NCI-H345 treated with DMSO at 0.1 percent for 48 hours (cell line): ENCODE results near the gene CAMTA2.

Source experiments
- DNase-seq: peaks from one replicate; lab custom pipeline; 2025; ENCODE audit not compliant: unreplicated experiment; lab: John Stamatoyannopoulos, UW

Gene CAMTA2

DNA sequence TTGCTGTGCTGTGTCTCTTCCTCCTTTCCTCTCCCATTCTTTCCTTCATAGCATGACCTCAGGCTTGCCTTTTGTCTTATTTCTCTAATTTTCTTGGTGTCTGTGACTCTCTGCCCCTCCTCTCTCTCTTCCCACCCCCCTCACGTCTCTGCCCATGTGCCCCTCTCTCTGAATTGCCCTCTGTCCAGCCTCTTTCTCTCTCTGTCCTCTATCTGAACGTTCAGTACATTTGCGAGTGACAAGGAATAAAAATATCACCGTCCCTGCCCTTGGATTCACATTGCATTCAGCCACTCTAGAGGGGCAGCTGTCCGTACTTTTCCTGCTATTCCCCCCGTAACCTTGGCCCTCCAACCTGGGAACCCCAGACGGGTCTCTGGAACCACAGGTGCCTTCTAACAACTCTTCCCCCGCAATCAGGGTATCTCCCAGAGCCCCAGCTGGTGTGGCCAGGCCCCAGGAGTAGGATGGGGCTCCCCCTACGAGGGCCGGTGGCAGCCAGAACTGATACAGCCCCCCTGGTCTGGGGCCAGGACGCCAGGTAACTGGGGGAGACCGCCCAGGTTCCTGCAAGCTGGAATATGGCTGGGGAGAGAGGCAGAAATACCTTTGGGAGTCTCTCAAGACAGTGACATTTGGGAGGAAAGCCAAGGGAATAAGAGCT, 12.1 kb upstream of the CAMTA2 start:
- DNase-seq: no peak

DNA sequence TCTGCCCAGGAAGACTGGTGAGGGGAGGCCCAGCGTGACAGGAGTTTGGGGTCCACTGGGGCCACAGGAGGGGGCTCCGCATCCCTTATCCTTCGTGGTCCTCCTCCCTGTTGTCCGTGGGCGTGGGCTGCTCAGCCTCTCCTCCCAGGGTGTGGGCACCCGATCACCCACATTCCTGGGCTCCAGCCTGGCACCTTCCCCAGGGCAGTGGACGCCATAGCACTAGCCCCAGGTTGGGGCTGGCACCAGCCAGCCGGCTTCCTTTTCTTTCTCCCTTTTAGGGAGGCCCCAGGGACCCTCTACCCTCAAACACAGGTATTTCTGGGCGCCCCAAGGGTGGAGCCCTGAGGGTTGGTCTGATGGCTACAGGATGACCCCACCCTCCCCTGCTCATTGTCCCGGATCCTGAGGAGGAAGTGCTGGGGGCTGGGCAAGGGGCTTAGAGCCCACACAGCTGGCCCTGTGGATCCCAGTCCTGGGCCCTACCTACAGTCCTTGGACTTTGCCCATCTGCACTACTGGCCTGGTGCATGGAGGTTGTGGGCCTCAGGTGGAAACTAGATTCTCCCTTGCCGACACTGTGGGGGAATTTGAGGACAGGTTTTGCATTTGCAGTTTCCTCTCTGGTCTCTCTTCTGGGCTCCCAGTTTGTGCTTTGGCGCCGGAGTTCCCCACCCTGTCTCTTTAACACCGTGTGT, 11.4 kb upstream of the CAMTA2 start:
- DNase-seq: no peak

DNA sequence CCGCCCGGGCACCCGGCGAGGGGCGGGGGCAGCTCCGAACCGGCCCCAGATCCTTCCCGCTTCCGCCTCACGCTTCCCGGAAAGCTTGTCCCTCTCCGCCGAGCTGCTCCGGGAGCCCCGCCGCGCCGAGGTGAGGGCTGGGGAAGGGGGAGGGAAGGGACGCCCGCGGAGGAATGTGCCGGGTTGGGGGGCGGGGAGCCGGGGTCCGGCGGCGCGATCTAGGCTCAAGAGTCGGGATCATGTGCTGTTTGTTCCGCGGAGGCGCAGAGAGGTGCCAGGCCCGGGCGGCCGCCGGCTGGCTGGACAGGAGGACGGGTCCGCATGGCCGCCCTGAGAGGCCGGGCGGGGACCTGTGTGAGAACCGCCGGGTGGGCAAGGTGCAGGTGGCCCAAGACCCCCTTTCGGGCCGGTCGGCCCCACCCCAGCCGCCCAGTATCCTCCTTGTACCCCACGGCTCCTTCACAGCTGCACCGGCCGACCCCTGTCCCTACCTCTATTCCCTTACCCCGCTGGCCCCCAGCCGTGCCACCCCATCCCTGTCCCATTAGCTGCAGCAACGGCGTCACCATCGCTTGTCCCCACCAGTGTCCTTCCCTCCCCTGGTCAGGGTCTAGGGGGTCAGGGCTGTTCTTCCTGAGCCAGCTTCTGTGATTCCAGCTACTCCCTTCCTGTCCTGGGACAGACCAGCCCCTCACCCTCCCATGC, 10.7 kb upstream of the CAMTA2 start:
- no peak for DNase-seq

DNA sequence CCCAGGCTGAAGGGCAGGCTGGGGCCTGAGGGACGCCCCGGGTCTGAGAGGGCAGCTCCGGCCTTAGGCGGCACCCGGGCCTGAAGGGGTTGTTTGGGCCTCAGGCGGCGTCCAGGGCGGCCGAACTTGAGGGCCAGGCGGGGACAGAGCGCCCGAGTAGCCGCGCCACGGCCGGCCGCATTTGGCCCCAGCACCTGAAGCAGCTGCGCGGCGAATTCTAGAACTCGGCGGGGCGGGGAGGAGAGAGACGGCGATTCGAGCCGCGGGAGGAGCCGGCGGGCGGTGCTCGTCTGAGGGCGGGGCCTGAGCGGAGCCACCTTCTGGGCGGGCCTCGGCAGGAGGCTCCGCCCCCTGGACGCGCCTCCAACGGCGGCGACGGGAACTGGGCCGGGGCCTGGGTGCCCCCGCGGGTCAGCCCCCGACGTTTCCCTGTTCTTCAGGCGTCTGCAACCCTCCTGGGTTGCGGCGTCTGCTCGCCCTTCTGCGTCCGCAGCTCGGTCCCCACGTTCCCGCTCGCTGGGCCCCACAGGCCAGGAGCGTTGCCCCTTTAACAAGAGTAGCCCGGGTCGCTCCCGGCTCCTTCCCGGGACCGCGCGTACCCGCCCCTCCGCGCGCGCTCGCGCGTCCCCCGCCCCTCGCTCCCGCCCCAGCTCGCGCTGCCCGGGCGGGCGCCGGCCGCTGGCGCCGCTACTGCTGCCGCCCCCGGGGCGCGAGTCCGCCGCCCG, 10.0 kb upstream of the CAMTA2 start, which contains the start of the genes INCA1 and KIF1C:
Gene INCA1 (minus strand): TSS at position 221 of the 725 bp plus-strand sequence. CDS start 3,085 bp downstream, outside the sequence.
Gene KIF1C (plus strand): TSS at position 649 of the 725 bp plus-strand sequence. CDS start 2,297 bp downstream, outside the sequence.
- peak; percentile 60 for DNase-seq

DNA sequence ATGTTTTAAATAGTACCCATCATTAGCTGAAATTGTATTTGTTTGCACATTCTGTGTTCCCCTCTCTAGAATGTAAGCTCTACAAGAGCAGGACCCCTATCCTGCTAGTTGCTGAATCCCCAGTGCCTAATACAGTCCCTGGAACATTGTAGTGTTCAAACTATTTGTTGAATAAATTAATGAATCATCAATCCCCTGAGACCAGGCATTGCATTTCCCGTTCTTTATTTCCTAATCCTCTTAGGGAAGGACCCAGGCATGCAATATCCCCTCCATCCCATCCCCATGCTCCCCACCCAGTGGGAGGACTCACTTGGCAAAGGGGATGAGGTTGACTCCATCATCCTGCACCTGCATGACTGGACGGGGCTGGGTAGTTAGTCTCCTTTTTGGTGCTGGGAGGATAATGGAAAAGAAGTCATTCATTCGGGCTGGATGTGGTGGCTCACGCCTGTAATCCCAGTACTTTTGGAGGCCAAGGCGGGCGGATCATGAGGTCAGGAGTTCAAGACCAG, 6.7 kb upstream of the CAMTA2 start:
- no peak for DNase-seq

DNA sequence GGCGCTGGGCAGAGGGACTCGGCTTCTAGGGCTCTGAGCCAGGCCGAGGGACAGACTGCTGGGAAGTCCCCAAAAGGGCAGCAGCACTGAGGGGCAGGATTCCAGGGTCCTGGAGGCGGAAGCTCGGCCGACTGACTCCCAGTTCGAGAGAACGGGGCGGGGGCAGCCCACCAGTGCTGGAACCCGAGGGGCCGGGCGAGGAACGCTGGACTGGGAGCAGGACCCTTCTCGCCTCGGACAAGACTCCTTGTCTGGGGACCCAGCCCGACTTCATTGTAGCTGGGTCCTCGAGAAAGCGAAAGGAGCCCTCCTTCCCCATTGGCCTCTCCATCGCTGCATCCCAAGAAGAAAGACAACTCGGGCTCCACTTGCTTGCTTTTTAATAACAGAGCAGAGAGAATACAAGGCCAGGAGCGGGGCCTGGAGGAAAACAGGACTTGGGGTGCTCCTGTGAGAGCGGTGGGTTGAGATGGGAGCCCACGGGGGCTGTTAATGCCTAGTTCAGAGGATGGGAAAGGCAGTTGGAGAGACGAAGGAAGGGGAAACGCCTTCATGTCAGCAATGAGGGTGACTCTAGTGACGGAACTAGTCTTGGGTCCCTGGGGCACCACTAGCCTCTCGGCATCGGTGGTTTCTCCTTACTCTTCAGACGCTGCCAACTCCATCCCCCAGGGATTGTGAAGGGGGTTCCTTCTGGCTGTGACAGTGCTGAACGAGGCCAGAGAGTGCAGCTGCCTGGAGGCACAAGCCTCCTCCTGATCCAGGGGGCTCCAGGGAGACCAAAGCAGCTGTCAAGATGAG, 492 bp upstream of the CAMTA2 start:
- no peak for DNase-seq

DNA sequence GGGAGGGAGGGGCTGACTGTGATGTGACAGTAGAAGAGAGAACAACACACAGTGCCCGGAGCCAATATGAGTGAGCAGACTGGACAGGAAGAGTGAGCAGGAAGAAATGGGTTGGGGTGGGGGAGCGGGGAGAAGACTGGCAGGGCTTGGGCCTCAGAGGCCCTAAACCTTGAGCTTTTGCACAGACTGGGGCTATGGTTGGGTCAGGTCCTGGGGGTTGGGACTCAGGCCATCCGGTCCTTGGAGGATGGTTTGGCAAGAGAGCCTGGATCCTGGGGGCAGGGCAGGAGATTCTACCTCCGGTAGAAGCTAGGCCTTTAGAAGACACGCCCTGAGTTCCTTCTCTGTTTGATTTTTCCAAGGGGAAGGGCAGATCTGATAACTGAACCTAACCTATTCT, 1.1 kb downstream of the CAMTA2 start:
- DNase-seq: no peak

DNA sequence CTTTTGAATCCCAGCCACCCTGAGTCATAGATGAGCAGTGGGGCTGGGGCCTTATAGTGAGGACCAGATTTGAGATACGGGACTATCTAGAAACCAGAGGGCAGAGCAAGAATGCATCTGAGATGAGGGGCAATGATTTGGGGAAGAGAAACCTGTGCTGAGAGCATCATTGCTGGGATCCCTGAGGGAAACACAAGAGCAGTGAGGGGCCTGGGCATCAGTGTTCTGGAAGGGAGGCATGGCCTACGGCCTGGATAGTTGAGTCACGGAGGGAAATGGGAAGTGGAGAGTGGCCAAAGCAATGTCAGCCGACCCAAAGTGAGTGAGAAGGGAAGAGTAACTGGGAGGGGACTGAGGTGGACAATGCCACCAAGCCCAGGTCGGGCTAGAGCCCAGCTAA, 5.2 kb downstream of the CAMTA2 start:
- no peak for DNase-seq

DNA sequence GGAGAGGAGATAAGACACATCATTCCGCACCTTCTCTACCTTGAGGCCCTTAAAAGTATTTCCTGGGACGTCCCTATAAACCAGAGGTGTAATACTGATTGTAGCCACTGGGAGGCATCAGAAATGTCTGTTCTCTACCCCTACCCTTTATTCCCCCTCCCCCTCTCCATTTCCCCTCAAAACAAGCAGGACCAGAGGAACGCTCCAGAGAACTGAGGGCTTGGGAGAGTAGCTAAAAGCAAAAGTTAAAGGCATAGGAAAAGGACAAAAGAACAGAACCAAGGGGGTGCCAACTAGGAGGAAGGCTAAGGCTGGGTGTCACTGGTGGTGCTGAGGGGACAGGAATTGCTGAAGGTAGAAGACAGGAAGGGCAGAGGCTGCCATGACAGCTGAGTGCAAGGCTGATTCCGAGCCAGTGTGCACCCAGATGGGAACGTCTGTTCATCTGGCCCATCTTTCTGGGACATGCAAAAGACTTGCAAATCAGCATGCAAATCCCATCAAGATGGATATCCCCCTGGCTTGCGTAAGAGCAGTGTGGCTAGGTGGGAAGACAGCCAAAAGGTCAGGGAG, 6.7 kb downstream of the CAMTA2 start:
- no peak for DNase-seq

DNA sequence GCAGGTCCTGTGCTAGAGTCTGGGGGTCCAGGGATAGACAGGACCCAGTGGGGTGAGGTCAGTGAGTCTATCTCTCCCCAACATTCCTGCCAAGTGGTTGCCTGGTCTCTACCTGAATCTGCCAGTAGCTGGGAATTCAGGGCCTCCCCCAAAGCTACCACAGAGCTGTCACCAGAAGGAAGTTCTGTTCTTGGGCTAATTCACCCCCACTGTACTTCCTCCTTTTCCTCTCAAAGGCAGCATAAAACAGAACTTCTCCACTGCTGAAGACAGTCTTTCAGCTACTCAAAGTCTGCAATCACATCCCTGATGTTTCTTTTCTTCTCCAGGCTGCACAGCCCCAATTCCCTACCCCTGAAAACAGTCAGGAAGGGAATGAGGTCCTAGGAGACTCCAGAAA, 8.7 kb downstream of the CAMTA2 start:
- DNase-seq: no peak

DNA sequence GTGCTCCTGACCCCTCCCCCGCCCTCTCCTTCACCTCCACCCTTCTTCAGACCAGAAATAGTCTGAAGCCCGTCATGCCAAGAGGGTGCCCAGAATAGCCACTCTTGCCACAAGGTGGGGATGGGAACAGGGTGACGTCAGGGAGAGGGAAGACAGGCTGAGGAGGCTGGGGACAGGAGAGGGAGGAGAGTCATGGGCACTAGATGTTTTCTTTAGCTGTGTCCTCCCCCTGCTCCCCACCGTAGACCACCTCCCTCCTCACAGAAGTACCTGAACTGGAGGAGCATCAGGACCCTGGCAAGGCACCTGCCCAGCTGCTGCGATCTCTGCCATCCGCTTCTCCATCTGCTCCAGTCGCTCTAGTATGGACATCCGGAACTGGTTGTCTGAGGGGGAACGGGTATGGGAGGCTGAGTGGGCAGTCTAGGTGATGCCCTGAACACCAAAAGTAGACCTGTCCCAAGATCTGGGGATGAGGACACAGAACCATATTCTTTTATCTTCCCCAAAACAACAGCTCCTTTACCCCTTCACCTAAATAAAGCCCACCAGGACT, 13.3 kb downstream of the CAMTA2 start:
- no peak for DNase-seq

DNA sequence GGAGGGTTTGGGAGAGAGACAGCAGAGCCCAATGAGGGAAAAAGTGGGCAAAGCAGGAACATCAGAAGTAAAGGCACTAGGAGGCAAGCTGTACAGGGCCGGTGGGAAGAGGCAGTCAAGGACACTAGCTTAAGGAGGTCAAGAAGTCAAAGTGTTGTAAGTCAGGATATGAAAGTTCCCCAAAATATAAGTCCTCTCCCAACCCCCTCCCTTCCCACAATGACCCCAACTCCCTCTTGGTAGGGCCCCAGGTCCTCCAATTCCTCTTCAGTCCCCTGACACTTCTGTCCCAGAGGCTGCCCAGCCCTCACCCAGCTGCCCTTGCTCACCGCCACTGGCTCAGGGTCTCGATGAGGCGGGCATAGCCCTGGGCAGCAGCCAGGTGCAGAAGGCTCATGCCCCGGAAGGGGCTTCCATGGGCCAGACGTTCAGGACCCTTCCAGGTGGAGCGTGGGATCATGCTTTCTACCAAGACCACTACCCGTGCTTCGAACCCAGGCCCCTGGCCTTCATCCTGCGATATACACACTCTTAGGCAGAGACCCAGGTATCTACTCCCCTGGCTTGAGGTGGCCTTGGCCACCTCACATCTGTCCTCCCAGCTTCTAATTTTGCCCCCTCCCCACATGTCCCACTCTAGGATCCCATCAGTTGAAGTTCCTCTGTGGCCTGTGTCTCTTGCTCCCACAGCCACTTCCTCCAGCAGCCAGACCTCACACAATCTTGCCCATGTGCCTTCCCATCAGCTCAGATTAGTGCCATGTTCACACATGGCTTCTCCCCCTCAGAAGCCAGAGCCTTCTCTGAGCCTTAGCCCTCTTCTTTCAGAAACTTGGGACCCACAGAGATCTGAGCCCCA, 14.0 kb downstream of the CAMTA2 start:
- no peak for DNase-seq

DNA sequence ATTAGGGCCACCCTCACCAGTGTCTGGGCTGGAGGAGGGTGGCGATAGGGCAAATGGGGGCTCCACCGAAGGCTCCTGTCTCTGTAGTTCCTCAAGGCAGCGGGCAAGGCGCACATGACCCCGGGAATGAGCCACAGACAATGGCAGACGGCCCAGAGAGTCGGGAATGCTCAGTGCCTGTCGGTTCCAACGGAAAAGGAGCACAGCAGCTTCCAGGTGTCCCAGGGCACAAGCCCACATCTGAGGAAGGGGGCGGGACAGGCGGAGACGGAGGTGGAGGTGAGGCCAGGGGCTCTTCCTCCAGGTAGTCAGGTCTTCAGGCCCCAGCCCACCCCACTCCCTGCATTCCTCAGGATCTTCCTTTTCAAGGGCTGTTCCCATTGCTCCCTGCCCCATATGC, 14.7 kb downstream of the CAMTA2 start:
- DNase-seq: no peak

DNA sequence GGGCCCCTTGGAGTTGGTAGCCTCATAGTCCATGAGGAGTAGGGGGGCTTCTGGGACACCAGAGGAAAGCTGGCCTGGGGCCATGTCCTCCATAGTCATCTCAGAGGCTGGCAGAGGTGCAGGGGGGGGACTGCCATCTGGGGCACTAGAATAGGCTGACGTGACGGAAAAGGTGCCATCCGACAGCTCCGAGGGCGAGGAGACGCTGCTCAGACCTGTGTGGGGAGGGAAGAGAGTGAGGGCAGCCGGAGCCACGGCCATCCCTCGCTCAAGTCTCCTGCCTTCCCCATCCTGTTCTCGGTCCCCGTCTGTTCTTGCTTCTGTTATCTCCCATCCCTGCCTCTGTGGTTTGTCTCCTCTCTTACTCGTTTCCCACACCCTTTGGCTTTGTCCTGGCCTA, 15.2 kb downstream of the CAMTA2 start:
- DNase-seq: no peak

DNA sequence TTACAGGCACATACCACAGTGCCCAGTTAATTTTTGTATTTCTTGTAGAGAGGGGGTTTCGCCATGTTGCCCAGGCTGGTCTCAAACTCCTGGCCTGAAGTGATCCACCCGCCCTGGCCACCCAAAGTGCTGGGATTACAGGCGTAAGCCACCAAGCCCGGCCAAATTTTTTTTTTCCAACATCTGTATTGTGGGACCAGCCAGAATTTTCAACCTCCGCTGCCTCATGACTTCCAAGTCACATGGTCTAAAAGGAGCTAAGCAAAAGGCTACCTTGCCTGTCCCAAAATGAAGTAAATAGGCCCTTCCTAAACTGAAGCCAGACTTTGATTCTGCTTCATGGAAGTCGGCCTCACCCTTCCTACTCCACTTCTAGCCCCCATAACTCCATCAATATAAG, 15.6 kb downstream of the CAMTA2 start:
- no peak for DNase-seq

DNA sequence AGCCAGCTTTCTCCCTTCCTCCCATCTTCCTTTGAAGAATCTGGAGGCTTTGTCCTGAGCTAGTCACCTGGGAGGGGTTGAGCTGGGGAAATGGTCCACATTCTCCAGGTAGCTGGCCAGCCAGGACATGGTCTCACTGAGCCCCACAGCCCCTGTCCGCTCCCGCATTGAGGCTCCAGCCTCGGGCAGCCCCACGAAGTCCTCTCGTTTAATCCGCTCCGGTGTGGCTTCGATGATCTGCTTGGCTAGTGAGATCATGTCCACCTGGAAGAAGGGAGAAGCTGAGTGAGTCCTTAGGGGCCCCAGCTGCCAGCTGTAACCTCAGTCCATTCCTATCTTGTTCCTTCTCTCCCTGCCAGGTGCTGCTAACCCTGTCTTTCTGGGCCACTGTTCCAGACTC, 17.2 kb downstream of the CAMTA2 start:
- DNase-seq: no peak

DNA sequence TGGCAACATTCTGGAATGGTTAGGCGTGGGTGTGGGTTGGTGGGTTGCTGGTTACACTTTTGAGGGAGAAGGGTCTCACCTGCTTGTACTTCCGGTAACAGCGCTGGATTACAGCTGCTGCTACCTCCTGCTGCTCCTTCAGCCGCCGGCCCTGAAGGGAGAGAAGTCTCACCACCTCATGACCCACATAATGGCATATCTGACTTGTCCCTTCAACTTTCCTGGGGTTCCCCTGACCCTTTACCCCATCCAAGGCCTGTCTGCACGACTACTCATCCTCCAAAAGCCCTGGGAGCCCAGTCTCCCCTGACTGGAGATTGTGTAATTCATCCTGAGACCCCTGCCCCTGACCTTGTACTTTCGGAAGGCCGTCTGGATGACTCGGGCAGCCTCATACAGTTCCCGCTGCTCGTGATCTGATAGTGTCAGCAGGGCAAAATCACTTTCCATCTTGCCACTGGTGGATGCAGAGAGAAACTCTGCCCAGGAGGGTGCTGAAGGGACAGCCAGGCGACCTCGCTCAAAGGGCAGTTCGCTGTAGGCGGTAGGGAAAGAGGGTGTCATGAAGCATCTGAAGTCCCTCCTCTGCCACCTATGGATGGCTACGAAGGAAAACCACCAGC, 17.8 kb downstream of the CAMTA2 start:
- DNase-seq: no peak

DNA sequence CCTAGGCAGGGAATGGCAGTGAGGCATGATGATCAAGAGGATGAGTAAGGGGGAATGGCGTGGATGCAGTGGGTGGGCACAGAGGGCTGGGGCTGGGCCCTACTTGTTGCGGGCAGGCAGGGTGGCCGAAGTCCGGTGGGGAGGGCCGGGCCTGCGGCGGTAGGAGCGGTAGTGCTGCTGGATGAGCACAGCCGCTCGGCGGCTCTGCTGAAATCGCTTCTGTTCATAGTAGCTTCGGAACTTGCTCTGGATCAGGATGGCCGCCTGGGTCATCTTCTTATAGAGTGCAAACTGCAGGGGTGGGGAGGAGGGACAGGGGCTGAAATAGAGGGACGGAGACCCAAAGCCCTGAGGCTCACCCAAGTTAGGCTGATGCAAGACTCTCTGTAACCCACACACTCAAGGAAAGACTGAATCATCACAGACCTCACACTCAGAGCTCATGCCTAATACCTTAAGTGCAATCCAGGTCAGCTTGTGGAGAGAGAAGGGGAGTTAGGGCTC, 18.4 kb downstream of the CAMTA2 start:
- DNase-seq: no peak
